CD4-positive, alpha-beta T cell treated with Interferon alpha-2 for 1 hour (primary cell): ENCODE data around the gene CREB3L2.

ENCODE experiments used
- DNase-seq, 2 donors: peaks; one replicate each; pipeline ENCODE4 v3.0.0-alpha.2; 2020 to 2022

The CREB3L2 gene

DNA sequence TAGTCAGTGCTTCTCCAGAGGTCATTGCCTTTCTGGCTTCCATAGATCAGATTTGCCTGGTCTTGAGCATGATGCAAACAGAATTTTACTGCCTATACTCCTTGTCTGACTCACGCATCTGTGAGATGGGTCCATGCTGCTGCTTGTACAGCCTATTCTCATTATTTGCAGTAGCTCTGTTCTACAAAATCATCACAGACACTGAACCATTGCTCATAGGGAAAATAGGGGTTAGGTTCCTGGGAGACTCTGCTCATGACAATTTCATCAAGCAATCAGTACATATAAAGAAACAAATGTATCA, 7.4 kb upstream of the CREB3L2 start:
- DNase-seq, result no peak

- DNase-seq, result peak; percentile 28 to 73
Observed at GRCh38 chr7:138008588-138009349, 6.9 kb upstream of the CREB3L2 start.

GRCh38 chr7:138008019-138008587, 6.2 kb upstream of the CREB3L2 start:
- no peak for DNase-seq

GRCh38 chr7:138006106-138006505, 4.2 kb upstream of the CREB3L2 start:
- DNase-seq, result no peak

DNA sequence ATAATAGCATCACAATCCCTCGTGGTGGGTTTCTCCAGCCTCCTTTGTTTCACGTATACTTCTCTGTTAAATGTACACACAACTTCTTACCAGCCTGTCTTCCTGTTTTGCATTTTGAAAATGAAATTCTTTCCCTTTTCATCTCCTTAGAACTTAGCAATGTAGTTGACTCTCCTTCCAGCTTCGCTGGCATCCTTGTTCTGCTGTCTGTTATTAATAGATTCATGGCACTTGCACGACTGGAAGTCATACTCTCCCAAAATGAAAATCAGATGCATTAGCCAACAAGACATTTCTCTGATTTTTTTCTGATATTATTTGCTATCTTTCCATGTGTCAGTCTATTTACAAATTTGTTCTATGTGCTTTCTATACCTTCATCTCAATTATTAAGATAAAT, 3.0 kb upstream of the CREB3L2 start:
- no peak for DNase-seq

DNA sequence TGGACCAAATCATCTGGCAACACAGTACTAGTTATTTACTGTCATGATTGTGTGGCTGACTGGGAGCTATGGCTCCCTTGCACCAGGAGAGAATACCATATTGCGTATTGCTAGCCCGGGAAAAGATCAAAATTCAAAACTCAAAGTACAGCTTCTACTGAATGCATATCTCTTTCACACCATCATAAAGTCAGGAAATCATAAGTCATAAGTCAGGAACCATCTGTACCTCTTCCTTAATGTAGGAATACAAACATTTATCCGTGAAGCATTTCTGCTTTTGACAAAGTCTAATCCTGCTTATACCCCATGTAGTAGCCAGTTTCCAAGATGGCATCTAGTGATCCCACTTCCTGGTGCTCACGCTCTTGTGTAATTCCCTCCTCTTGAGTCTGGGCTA, 2.2 kb upstream of the CREB3L2 start:
- DNase-seq, result no peak

DNA sequence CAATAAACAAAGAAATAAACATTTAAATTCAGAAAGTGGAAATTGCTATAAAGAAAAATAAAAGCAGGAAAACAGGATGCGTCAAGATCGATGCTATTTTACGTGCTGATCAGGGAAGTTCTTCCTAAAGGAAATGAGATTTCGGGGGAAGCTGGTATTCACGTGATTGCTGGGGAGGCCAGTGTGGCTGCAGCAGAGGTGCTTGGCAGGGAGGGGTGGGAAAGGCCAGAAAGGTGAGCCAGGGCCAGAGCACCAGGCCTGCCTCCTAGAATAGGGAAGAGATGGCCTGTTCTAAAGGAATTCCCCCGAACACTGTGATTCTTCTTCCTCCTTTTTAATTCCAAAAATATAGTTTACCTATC, 923 bp upstream of the CREB3L2 start:
- DNase-seq, result no peak

GRCh38 chr7:138002096-138002827, 376 bp upstream of the CREB3L2 start:
- peak; percentile 99 for DNase-seq

- no peak for DNase-seq
Observed at GRCh38 chr7:138000081-138000701, 1.7 kb downstream of the CREB3L2 start.

GRCh38 chr7:137999496-138000080, 2.3 kb downstream of the CREB3L2 start:
- DNase-seq, result no peak

GRCh38 chr7:137998250-137998649, 3.6 kb downstream of the CREB3L2 start:
- DNase-seq, result no peak

GRCh38 chr7:137996871-137997270, 5.0 kb downstream of the CREB3L2 start:
- no peak for DNase-seq

DNA sequence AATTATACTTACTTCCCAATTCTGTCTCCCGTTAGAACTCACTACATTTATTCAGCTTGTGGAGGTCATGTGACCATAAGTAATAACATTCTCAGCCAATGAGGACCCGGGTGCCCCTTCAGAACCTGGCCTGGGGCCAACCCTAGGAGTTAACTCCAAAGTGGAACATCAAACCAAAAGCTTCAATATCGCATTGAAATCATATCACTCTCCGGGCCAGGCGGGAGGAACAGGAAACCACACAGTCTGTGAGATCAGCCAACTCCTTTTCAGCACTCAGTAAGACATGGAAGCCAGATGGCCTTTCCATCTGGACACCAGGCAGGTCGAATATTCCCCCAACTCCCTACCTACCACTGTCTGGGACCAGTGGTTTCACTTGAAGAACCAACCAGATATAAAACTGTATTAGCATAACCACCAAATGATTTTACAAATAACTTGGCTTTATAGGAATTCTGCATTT, 5.5 kb downstream of the CREB3L2 start:
- peak in 1 of 2 donors; percentile 4 for DNase-seq

DNA sequence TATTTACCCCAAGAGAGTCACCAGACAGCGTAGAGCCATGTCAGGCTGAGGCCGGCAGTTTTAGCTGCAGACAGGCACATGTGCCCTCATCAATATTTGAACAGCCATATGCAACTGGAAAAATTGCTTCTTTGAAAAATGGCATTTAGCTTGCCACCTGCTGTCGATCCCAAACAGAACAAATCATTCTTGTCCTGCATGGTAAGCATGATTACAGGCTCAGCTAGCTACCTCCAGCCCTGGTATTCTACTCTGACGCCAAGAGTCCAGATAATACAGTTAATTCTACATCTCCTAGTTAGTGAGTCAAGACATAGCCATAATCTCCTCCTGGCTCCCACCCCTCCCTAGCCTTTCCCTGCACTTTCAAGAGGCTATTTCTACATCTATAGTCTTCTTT, 7.7 kb downstream of the CREB3L2 start:
- DNase-seq, result no peak

GRCh38 chr7:137993395-137993743, 8.5 kb downstream of the CREB3L2 start:
- DNase-seq, result no peak

DNA sequence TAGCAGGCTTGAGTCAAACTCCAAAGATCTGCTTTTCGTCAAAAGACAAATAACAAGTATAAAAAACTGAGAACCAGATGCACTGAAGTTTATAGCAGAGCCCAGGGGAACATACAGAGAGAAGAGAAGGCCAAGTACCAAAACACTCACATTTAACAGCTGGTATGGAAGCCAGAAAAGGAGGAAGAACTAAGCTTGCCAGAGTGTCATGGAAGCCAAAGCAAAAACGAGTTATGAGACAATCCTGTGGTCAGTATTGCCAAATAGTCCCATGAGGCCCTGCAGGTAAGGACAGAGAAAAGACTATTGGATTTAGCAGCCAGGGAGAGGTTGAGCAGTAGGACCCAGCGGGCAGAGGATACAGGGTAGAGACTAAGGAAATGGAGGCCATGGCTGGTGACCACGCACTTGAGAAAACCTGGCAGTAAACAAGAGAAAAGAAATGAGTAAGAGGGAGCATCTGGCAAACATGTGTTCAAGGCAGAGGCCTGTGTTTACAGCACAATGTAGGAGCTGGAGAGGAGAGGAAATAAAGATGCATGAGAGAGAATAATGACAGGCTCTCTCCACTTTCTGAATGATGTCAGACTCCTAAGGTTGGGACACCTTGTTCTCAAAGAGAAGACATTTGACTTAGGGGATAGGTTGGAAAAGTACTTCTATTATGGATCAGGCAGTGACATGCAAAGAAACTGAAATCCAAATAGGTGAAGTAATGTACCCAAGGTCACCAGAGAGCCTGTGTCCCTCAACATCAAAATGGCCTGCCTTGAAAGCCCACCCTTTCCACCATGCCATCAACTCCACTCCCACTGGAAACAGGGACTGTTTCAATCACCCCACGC, 9.1 kb downstream of the CREB3L2 start:
- DNase-seq, result no peak

DNA sequence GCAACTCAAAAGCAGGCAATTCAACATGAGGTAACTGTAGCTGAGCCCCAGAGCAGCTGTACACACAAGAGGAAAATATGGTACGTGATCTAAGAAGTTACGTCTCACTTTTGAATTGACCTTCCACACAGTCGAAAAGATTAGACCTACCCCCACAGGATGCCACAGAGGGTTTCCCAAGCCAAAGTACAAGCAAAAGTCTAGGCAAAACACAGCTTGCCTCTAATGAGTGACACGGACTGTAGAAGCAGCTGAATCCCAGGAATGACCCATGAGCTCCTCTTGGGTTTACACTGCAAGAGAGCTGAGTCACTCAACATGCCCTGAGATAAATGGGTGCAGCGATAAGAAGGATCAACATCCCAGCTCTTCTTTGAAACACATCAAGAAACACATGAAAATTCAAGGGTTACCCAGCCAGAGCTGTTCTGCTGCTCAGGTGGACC, 9.8 kb downstream of the CREB3L2 start:
- no peak for DNase-seq

GRCh38 chr7:137990251-137990941, 11.5 kb downstream of the CREB3L2 start:
- no peak for DNase-seq

- DNase-seq, result no peak
Observed at GRCh38 chr7:137989590-137989989, 12.3 kb downstream of the CREB3L2 start.

DNA sequence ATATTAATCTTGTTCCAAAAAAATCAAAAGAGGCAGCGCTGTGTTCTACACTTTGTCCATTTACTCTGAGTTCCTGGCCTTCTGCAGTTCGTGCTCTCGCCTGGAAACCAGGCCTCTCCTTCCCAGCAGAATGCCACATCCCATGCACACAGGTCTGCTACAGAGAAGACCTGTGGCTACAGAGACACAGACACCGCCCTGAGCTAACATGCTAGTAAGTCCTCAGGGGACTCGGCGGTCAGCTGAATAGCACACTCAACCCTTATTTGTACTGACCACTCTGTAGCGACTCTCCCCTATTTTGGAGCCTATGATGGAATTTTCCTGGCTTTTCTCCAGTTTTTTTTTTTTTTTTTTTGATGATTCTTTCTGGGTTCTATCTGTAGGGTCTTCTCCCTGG, 12.8 kb downstream of the CREB3L2 start:
- DNase-seq, result no peak

DNA sequence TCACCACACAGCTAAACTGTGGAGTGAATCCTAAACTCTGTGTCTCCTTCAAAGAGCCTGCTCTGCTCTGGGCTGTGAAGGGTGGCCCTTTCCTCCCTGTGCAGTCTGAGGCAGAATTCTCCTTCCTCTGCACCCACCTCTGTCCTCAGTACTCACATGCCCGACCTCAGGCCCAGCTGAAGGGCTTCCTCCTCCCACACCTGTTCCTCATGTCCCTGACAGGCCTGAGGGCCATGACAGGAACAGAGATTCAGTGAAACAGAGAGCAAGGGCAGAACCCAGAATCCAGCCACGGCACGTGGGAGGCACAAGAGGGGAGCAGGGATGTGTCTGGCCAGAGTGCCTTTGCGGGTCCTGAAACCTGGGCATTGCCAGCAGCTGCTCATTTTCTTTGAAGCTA, 13.9 kb downstream of the CREB3L2 start:
- no peak for DNase-seq

DNA sequence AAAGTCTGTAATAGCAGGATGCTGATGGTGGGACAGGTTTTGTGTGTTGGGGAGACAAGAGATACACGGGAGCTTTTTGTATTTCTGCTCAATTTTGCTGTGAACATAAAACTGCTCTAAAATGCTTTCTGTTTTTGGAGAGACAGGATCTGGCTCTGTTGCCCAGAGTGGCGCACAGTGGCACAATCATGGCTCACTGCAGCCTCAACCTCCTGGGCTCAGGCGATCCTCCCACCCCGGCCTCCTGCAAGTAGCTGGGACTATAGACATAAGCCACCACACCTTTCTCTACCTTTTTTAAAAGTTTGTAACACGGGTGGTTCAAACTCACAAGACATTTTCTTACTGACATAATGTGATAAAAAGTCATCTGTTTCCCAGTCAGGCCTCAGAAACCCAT, 14.3 kb downstream of the CREB3L2 start:
- DNase-seq, result no peak
